ENCODE results near the gene ZFAND3.

The ZFAND3 gene

GRCh38 chr6:38194282-38194572, 374.7 kb downstream of the ZFAND3 start:
- H3K4me1 ChIP-seq (ENCODE audit: low read length) = no peaks in the 10 kb centered on the region
- no peaks in the 10 kb centered on the region for H3K9me3 ChIP-seq (replicated peaks; ENCODE audit: insufficient read depth, low read length)
- H3K9me2 ChIP-seq (replicated peaks; ENCODE audit: insufficient read depth, low read length) = no peaks in the 10 kb centered on the region
- H3K4me2 ChIP-seq (ENCODE audit: low read depth, low read length) = no peak overlapping the region
- H3K27ac ChIP-seq (ENCODE audit: low read length) = no peak overlapping the region
- no peak for DNase-seq
- H3K27me3 ChIP-seq (replicated peaks; ENCODE audit: insufficient read depth, low read length) = no peaks in the 10 kb centered on the region
- TF ChIP-seq CTCF (IDR thresholded peaks at IDR 0.05; ENCODE audit: low read length) (no peak), EZH2phosphoT487 (IDR thresholded peaks at IDR 0.05; ENCODE audit: low read length) (no peak), EZH2 (optimal IDR thresholded peaks at IDR 0.05; ENCODE audit: low read depth, low read length) (no peak)
- H3K9ac ChIP-seq (ENCODE audit: low read length) = no peak overlapping the region
- H2AFZ ChIP-seq (ENCODE audit: low read length) = no peak overlapping the region
- H3F3A ChIP-seq (ENCODE audit: insufficient read depth, low read length) = no peaks in the 10 kb centered on the region
- no peaks in the 10 kb centered on the region for H4K20me1 ChIP-seq (ENCODE audit: insufficient read depth, low read length)
- H3K36me3 ChIP-seq (replicated peaks; ENCODE audit: insufficient read depth, low read length) = no peaks in the 10 kb centered on the region
- no peak overlapping the region for H3K4me3 ChIP-seq (ENCODE audit: low read length)
- no peaks in the 10 kb centered on the region for H3K79me2 ChIP-seq (ENCODE audit: low read length)

- Histone ChIP-seq H3K27me3 (replicated peaks; ENCODE audit: insufficient read depth, low read length) (no peaks in the 10 kb centered on the region), H3K79me2 (ENCODE audit: low read length) (no peaks in the 10 kb centered on the region), H3K4me1 (ENCODE audit: low read length) (no peaks in the 10 kb centered on the region), H3K9me3 (replicated peaks; ENCODE audit: insufficient read depth, low read length) (no peaks in the 10 kb centered on the region), H3F3A (ENCODE audit: insufficient read depth, low read length) (no peaks in the 10 kb centered on the region), H4K20me1 (ENCODE audit: insufficient read depth, low read length) (no peaks in the 10 kb centered on the region), H3K4me3 (ENCODE audit: low read length) (no peak overlapping the region), H3K9ac (ENCODE audit: low read length) (no peak overlapping the region), H3K27ac (ENCODE audit: low read length) (no peak overlapping the region), H3K9me2 (replicated peaks; ENCODE audit: insufficient read depth, low read length) (no peaks in the 10 kb centered on the region), H3K4me2 (ENCODE audit: low read depth, low read length) (no peak overlapping the region), H2AFZ (ENCODE audit: low read length) (no peak overlapping the region), H3K36me3 (replicated peaks; ENCODE audit: insufficient read depth, low read length) (no peaks in the 10 kb centered on the region)
- TF ChIP-seq EZH2 (optimal IDR thresholded peaks at IDR 0.05; ENCODE audit: low read depth, low read length) (no peak), EZH2phosphoT487 (IDR thresholded peaks at IDR 0.05; ENCODE audit: low read length) (no peak), CTCF (IDR thresholded peaks at IDR 0.05; ENCODE audit: low read length) (no peak)
- no peak for DNase-seq
Measured at GRCh38 chr6:38194589-38194988, 375.1 kb downstream of the ZFAND3 start.

- no peak overlapping the region for H2AFZ ChIP-seq (ENCODE audit: low read length)
- no peak overlapping the region for H3K9ac ChIP-seq (ENCODE audit: low read length)
- H3K27me3 ChIP-seq (replicated peaks; ENCODE audit: insufficient read depth, low read length) = no peaks in the 10 kb centered on the region
- H3F3A ChIP-seq (ENCODE audit: insufficient read depth, low read length) = no peaks in the 10 kb centered on the region
- H3K9me3 ChIP-seq (replicated peaks; ENCODE audit: insufficient read depth, low read length) = no peaks in the 10 kb centered on the region
- H3K27ac ChIP-seq (ENCODE audit: low read length) = no peak overlapping the region
- DNase-seq = no peak
- H3K4me1 ChIP-seq (ENCODE audit: low read length) = no peaks in the 10 kb centered on the region
- no peaks in the 10 kb centered on the region for H4K20me1 ChIP-seq (ENCODE audit: insufficient read depth, low read length)
- H3K36me3 ChIP-seq (replicated peaks; ENCODE audit: insufficient read depth, low read length) = no peaks in the 10 kb centered on the region
- H3K9me2 ChIP-seq (replicated peaks; ENCODE audit: insufficient read depth, low read length) = no peaks in the 10 kb centered on the region
- no peak for TF ChIP-seq EZH2phosphoT487 (IDR thresholded peaks at IDR 0.05; ENCODE audit: low read length)
- no peak for TF ChIP-seq CTCF (IDR thresholded peaks at IDR 0.05; ENCODE audit: low read length)
- no peak for TF ChIP-seq EZH2 (optimal IDR thresholded peaks at IDR 0.05; ENCODE audit: low read depth, low read length)
- H3K79me2 ChIP-seq (ENCODE audit: low read length) = no peaks in the 10 kb centered on the region
- no peak overlapping the region for H3K4me3 ChIP-seq (ENCODE audit: low read length)
- no peak overlapping the region for H3K4me2 ChIP-seq (ENCODE audit: low read depth, low read length)
Measured at GRCh38 chr6:38195113-38195635, 375.6 kb downstream of the ZFAND3 start.
